Heart left ventricle (tissue), 16 donors: Measurements from ENCODE around the gene KCTD2. TPM values are rescaled to one million over a fixed set of nuclear protein-coding genes. Genes with fewer than 3 reads are reported as not detected.
"Not testable (repeated sequence)": the region's sequence is repeated elsewhere in the genome, so short reads cannot be mapped to it uniquely, and the experiment has no call there.

Source experiments
- ATAC-seq, 4 donors: fragments of 200-7000 bp; cut with Tn5 transposase; one replicate each; pipeline ENCODE4 v1.9.1; 2020 to 2022; ENCODE audit warnings: moderate library complexity in 4 of 4, mild to moderate bottlenecking in 3 of 4, moderate number of reproducible peaks in 1 of 4
- DNase-seq, 5 donors: peaks; one replicate each; pipeline ENCODE4 v3.0.0-alpha.2; 2020
- H3K27ac ChIP-seq, 12 donors: fragments of 200-600 bp; sonication (generic) in 4 of 12; one replicate each; pipeline versions ENCODE4 v1.5.0 to v1.8.0; 2016 to 2022; ENCODE audit warnings: mild to moderate bottlenecking in 2 of 12
- H3K27me3 ChIP-seq, 9 donors: fragments of 200-600 bp; sonication (generic) in 2 of 9; one replicate each; pipeline versions ENCODE4 v1.5.1 to v1.8.0; 2016 to 2022; ENCODE audit warnings: mild to moderate bottlenecking in 3 of 9
- H3K36me3 ChIP-seq, 9 donors: fragments of 200-600 bp; sonication (generic) in 2 of 9; one replicate each; pipeline versions ENCODE4 v1.5.0 to v1.8.0; 2018 to 2022; ENCODE audit warnings: mild to moderate bottlenecking in 2 of 9
- H3K4me1 ChIP-seq, 12 donors: fragments of 200-600 bp; sonication (generic) in 4 of 12; one replicate each; pipeline versions ENCODE4 v1.5.0 to v1.8.0; 2016 to 2022; ENCODE audit warnings: mild to moderate bottlenecking in 3 of 12
- H3K4me3 ChIP-seq, 12 donors: fragments of 200-600 bp; sonication (generic) in 4 of 12; one replicate each; pipeline versions ENCODE4 v1.5.0 to v1.8.0; 2017 to 2022; ENCODE audit warnings: mild to moderate bottlenecking in 9 of 12, moderate library complexity in 4 of 12
- H3K9me3 ChIP-seq, 12 donors: fragments of 200-600 bp; sonication (generic) in 4 of 12; one replicate each; pipeline versions ENCODE4 v1.5.0 to v1.8.0; 2016 to 2022; ENCODE audit warnings: mild to moderate bottlenecking in 1 of 12
- CTCF ChIP-seq, 12 donors: fragments of 200-600 bp; sonication (generic) in 4 of 12; IDR thresholded peaks; one replicate each; pipeline versions ENCODE4 v1.5.0 to v1.8.0; 2018 to 2022; ENCODE audit warnings: antibody characterized with exemption in 12 of 12, mild to moderate bottlenecking in 5 of 12
- POLR2A ChIP-seq, 2 donors: fragments of 450-650 bp; IDR thresholded peaks; one replicate each; pipeline ENCODE4 v1.6.1; 2017; ENCODE audit warnings: antibody characterized with exemption in 2 of 2, mild to moderate bottlenecking in 2 of 2, moderate library complexity in 2 of 2
- WGBS, 4 donors: extraction: QIAGEN DNeasy Blood & Tissue Kit in 2 of 4; methylation state at CpG; one replicate each; pipeline versions ENCODE4 v1.1.5 to v1.1.7; 2013 to 2018; 5-methylcytosine and 5-hydroxymethylcytosine counted together
- intact Hi-C, 10 donors: fragments of 100-400 bp; cut with DNase I; formaldehyde crosslinking; loops; one replicate each; pipeline versions ENCODE4 v1.11.1 to v1.14.2; 2022
- polyA plus RNA-seq, 2 donors: library from polyadenylated mRNA; stranded (reverse); fragments of 200-250 nt; gene quantifications; one replicate each; pipeline ENCODE4 v1.2.3, GENCODE V29; 2013
- total RNA-seq, 9 donors: library from RNA; depleted of rRNA in 2 of 9; stranded (reverse); fragments of >200 nt in 2 of 9; fragmentation: NEBNext Ultra II Directional in 3 of 9; extraction: Animal tissue kit (Norgen Biotek cat#: 25700) in 3 of 9; gene quantifications; one replicate each; pipeline versions ENCODE4 v1.1.0 to v1.2.4, GENCODE V29; 2016 to 2023
- donor health status: ischemic (EF 13 %, LVEDD 7.1; RV severe dilation, severe dysfunction).
- donor health status: healthy with polysubstance abuse.
- donor health status: DM: no; HTN: yes; CAD: no.
- donor health status: DM: no; HTN: no; CAD: no.
- donor health status: ischemic (EF 25% LVEDD 6.9; RV normal size, moderate dysfunction).
- donor health status: ischemic (EF 25% LVEDD 5.7; RV mildly dilated, moderate dysfunction).
- donor health status: healthy.
- donor health status: DM: yes; HTN: yes; CAD: no.
- donor health status: ischemic (EF 35%, LVEDD 5.7; RV mildly dilated, moderate dysfunction).
- donor health status: nonischemic (EF 11% LVEDD 7.7; RV severe dilation, severe dysfunction).
- donor health status: DM: yes; HTN: yes; CAD: no.
- donor health status: PGD.
- donor health status: ischemic (EF 29% LVEDD 5.4; RV normal size, mild dysfunction).
- donor health status: nonischemic (EF 23%, LVEDD 6.1; RV moderate dilation, normal function).

The KCTD2 gene
- total and polyA plus RNA-seq, 11 donors: 15.7 to 38.7 (median 31.5) TPM

- no peak for ATAC-seq
Observed at GRCh38 chr17:75005291-75005690, 41.7 kb upstream of the KCTD2 start.

GRCh38 chr17:75006084-75006483 lies 40.9 kb upstream of the KCTD2 start:
- ATAC-seq, DNase-seq, H3K9me3 ChIP-seq, H3K27me3 ChIP-seq, H3K4me3 ChIP-seq, H3K27ac ChIP-seq, H3K4me1 ChIP-seq: not testable (repeated sequence)
- H3K36me3 ChIP-seq: peaks cover under 1 to 54% (median 38%) of the 10 kb centered on the region in 9 donors
- intact Hi-C loops: loop anchor here in 1 of 10 donors (5.0 kb wide), 1 partner anchor 39 kb away; no protein-coding TSS in a partner anchor
- WGBS, 4 donors: 93 to 98% (median 94%) methylated on average over 6 of the region's 6 CpGs

More at GRCh38 chr17:75005291-75005690, 41.7 kb upstream of the KCTD2 start:
- TF ChIP-seq POLR2A (IDR thresholded peaks at IDR 0.05): no peak
- TF ChIP-seq CTCF (IDR thresholded peaks at IDR 0.05): no peak
- 89 to 95% (median 91%) methylated on average over 8 of the region's 8 CpGs for WGBS, 4 donors
- Histone ChIP-seq H3K27me3 (no peaks in the 10 kb centered on the region), H3K27ac (no peak overlapping the region), H3K4me3 (no peak overlapping the region), H3K9me3 (no peaks in the 10 kb centered on the region), H3K36me3 (peaks cover 3 to 62% (median 45%) of the 10 kb centered on the region in 9 donors), H3K4me1 (no peaks in the 10 kb centered on the region)
- DNase-seq: no peak
- intact Hi-C loops: loop anchor here in 1 of 10 donors (5.0 kb wide), 1 partner anchor 38 kb away; no protein-coding TSS in a partner anchor

- WGBS, 4 donors: 81 to 89% (median 86%) methylated on average over 5 of the region's 5 CpGs
- DNase-seq (no peak), ATAC-seq (no peak)
- H3K4me3 ChIP-seq: no peak overlapping the region
- peak in 1 of 12 donors; percentile 9 for TF ChIP-seq CTCF (IDR thresholded peaks at IDR 0.05)
- no peak for TF ChIP-seq POLR2A (IDR thresholded peaks at IDR 0.05)
- no peaks in the 10 kb centered on the region for H3K27me3 ChIP-seq
- peaks cover 0 to 48% (median 33%) of the 10 kb centered on the region in 9 donors for H3K36me3 ChIP-seq
- no peak overlapping the region for H3K27ac ChIP-seq
- intact Hi-C loops: loop anchor here in 1 of 10 donors (5.0 kb wide), 1 partner anchor 39 kb away; no protein-coding TSS in a partner anchor
- H3K9me3 ChIP-seq: no peaks in the 10 kb centered on the region
- H3K4me1 ChIP-seq: peaks cover 0 to 13% (median 8%) of the 10 kb centered on the region in 12 donors
Observed at GRCh38 chr17:75006653-75007052, 40.4 kb upstream of the KCTD2 start.

- intact Hi-C loops: loop anchor here in 1 of 10 donors (5.0 kb wide), 1 partner anchor 41 kb away; no protein-coding TSS in a partner anchor
- Histone ChIP-seq H3K9me3 (no peaks in the 10 kb centered on the region), H3K27ac (no peak overlapping the region), H3K4me3 (no peak overlapping the region), H3K4me1 (peaks cover 0 to 24% (median 17%) of the 10 kb centered on the region in 12 donors), H3K27me3 (no peaks in the 10 kb centered on the region), H3K36me3 (peaks cover 0 to 31% (median 15%) of the 10 kb centered on the region in 9 donors)
- no peak for TF ChIP-seq CTCF (IDR thresholded peaks at IDR 0.05)
- TF ChIP-seq POLR2A (IDR thresholded peaks at IDR 0.05): no peak
- DNase-seq: no peak
- 90 to 95% (median 92%) methylated on average over 6 of the region's 6 CpGs for WGBS, 4 donors
- no peak for ATAC-seq
Observed at GRCh38 chr17:75008373-75008772, 38.7 kb upstream of the KCTD2 start.
